GM12873 (cell line): ENCODE results near the gene PPP1R3C.

Experiments
- CTCF ChIP-seq: IDR thresholded peaks from 2 replicates; pipeline ENCODE4 v1.5.1; 2012; ENCODE audit warnings: low read depth, mild to moderate bottlenecking, moderate library complexity, low read length, control low read depth; ENCODE audit not compliant: insufficient read depth; ENCODE audit errors: missing control alignments

PPP1R3C gene

GRCh38 chr10:91668913-91669312 lies 36.0 kb upstream of the PPP1R3C start:
- TF ChIP-seq CTCF = no peak

- TF ChIP-seq CTCF = no peak
Measured at GRCh38 chr10:91665842-91666241, 33.0 kb upstream of the PPP1R3C start.

GRCh38 chr10:91664426-91664825 lies 31.6 kb upstream of the PPP1R3C start:
- TF ChIP-seq CTCF = no peak

GRCh38 chr10:91662993-91663392 lies 30.1 kb upstream of the PPP1R3C start:
- no peak for TF ChIP-seq CTCF

GRCh38 chr10:91653219-91653870 lies 20.5 kb upstream of the PPP1R3C start:
- TF ChIP-seq CTCF = no peak

- TF ChIP-seq CTCF = no peak
Measured at GRCh38 chr10:91652364-91652763, 19.5 kb upstream of the PPP1R3C start.

GRCh38 chr10:91643700-91644099 lies 10.8 kb upstream of the PPP1R3C start:
- TF ChIP-seq CTCF = peak; percentile 15
